ENCODE results near the gene PLXNA4. TPM values are rescaled to one million over a fixed set of nuclear protein-coding genes. Genes with fewer than 3 reads are reported as not detected.

The PLXNA4 gene
- total RNA-seq, 1 experiment from 2014 or later = not detected

GRCh38 chr7:132099163-132099562, 477.1 kb downstream of the PLXNA4 start (continued):
- TF ChIP-seq ZBTB33 (IDR thresholded peaks at IDR 0.05; ENCODE audit: extremely low read depth, insufficient replicate concordance, low read length) (no peak), YY1 (IDR thresholded peaks at IDR 0.05; ENCODE audit: extremely low read depth, insufficient replicate concordance, low read depth, low read length) (no peak), ZFX (IDR thresholded peaks at IDR 0.05) (no peak), RAD21 (IDR thresholded peaks at IDR 0.05; ENCODE audit: low read depth) (no peak), CBX3 (IDR thresholded peaks at IDR 0.05; ENCODE audit: low read depth) (no peak), ZNF274 (IDR thresholded peaks at IDR 0.05; ENCODE audit: low read depth, low read length) (no peak)

- no peak overlapping the region for H3K4me2 ChIP-seq (ENCODE audit: low read length)
- H2AFZ ChIP-seq (ENCODE audit: low read depth, low read length, poor library complexity, severe bottlenecking) = no peak overlapping the region
- TF ChIP-seq MAX (IDR thresholded peaks at IDR 0.05) (no peak), CTCF (IDR thresholded peaks at IDR 0.05 in 2 of 3, conservative IDR thresholded peaks at IDR 0.05 in 1 of 3; ENCODE audit: borderline replicate concordance in 1 of 3, insufficient read depth in 1 of 3, low read depth in 2 of 3, low read length in 2 of 3) (no peak), SP1 (IDR thresholded peaks at IDR 0.05; ENCODE audit: low read depth) (no peak), SRF (IDR thresholded peaks at IDR 0.05; ENCODE audit: low read depth) (no peak), ZFX (IDR thresholded peaks at IDR 0.05) (no peak), RAD21 (IDR thresholded peaks at IDR 0.05; ENCODE audit: low read depth) (no peak), ZBTB33 (IDR thresholded peaks at IDR 0.05; ENCODE audit: extremely low read depth, insufficient replicate concordance, low read length) (no peak), SIN3A (IDR thresholded peaks at IDR 0.05; ENCODE audit: low read depth) (no peak), YY1 (IDR thresholded peaks at IDR 0.05; ENCODE audit: extremely low read depth, insufficient replicate concordance, low read depth, low read length) (no peak)
- POLR2A ChIA-PET = no interaction called here
- RAD21 ChIA-PET (ENCODE audit: low non-redundant PET in 1 of 2, low total read pairs in 2 of 2, uncharacterized antibody in 2 of 2, unreplicated experiment in 2 of 2) = no interaction called here
- H3K4me1 ChIP-seq (ENCODE audit: control insufficient read depth in 1 of 2, insufficient read depth in 2 of 2, low read length in 2 of 2) = no peaks in the 10 kb centered on the region
- no peaks in the 10 kb centered on the region for H3K36me3 ChIP-seq (ENCODE audit: control insufficient read depth in 1 of 2, insufficient read depth in 2 of 2, low read length in 2 of 2)
- no peaks in the 10 kb centered on the region for H3K9me3 ChIP-seq (ENCODE audit: control insufficient read depth in 1 of 2, insufficient read depth in 1 of 2, low read depth in 1 of 2, low read length in 2 of 2)
- CTCF ChIA-PET = no interaction called here
- no TSS peak for BruUV-seq (replicated peaks)
- peaks cover 50% of the 10 kb centered on the region for H3K27me3 ChIP-seq (ENCODE audit: insufficient read depth, low read length)
- no peak overlapping the region for H3K9ac ChIP-seq (ENCODE audit: low read length)
- no peaks in the 10 kb centered on the region for H4K20me1 ChIP-seq (ENCODE audit: insufficient read depth)
- DNase-seq (ENCODE audit: low read depth, low spot score) (no peak), ATAC-seq (no peak)
- intact Hi-C loops (cut with micrococcal nuclease) = no loop called here
- H3K9me2 ChIP-seq (ENCODE audit: insufficient read depth) = no peaks in the 10 kb centered on the region
- no peak overlapping the region for H3K4me3 ChIP-seq (replicated peaks in 1 of 2; ENCODE audit: low read depth in 1 of 2, low read length in 2 of 2)
- H3K79me2 ChIP-seq (ENCODE audit: insufficient read depth, low read length) = no peaks in the 10 kb centered on the region
- H3K27ac ChIP-seq (ENCODE audit: low read depth, low read length) = no peak overlapping the region
Measured at GRCh38 chr7:132098327-132098726, 477.9 kb downstream of the PLXNA4 start.
